AG10803 (cell line): ENCODE data around the gene SMARCB1.

Experiments used
- DNase-seq: peaks from one replicate; pipeline ENCODE4 v3.0.0; 2010; ENCODE audit warnings: low read depth
- H3K4me3 ChIP-seq: 2 replicates; pipeline ENCODE4 v1.5.1; 2011; ENCODE audit warnings: mild to moderate bottlenecking, low read length, control low read depth
- TF ChIP-seq, protein P1 (sequence below): conservative IDR thresholded peaks from 2 replicates; pipeline ENCODE4 v1.5.1; 2011; ENCODE audit warnings: mild to moderate bottlenecking, low read length, control low read depth, inconsistent platforms

Gene SMARCB1

GRCh38 chr22:23835484-23836144, 48.8 kb downstream of the SMARCB1 start:
- TF ChIP-seq, protein P1, sequence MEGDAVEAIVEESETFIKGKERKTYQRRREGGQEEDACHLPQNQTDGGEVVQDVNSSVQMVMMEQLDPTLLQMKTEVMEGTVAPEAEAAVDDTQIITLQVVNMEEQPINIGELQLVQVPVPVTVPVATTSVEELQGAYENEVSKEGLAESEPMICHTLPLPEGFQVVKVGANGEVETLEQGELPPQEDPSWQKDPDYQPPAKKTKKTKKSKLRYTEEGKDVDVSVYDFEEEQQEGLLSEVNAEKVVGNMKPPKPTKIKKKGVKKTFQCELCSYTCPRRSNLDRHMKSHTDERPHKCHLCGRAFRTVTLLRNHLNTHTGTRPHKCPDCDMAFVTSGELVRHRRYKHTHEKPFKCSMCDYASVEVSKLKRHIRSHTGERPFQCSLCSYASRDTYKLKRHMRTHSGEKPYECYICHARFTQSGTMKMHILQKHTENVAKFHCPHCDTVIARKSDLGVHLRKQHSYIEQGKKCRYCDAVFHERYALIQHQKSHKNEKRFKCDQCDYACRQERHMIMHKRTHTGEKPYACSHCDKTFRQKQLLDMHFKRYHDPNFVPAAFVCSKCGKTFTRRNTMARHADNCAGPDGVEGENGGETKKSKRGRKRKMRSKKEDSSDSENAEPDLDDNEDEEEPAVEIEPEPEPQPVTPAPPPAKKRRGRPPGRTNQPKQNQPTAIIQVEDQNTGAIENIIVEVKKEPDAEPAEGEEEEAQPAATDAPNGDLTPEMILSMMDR = no peak
- DNase-seq = no peak
- no peak overlapping the region for H3K4me3 ChIP-seq

DNA sequence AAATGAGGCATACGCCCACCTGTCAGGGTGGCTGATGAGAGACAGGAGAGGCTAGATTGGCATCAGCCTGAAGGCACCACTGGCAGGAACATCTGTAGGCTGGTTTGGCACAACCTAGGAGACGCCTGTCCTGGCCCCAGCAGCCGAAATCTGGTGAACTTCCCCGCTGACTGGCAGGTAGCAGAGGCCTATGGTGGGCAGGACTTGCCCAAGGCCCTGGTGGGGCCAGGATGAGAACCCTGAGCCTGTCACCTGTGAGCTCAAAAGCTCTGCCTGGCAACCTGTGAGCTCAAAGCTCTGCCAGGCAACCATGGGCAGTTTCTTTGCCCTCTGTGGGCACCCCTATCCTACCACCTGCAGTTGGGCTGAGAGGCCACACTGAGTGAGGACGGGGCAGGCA, 49.5 kb downstream of the SMARCB1 start:
- no peak for DNase-seq
- TF ChIP-seq, protein P1 = no peak
- no peak overlapping the region for H3K4me3 ChIP-seq

- TF ChIP-seq, protein P1 = no peak
- DNase-seq = no peak
- no peak overlapping the region for H3K4me3 ChIP-seq
Observed at GRCh38 chr22:23836692-23837495, 50.1 kb downstream of the SMARCB1 start.

DNA sequence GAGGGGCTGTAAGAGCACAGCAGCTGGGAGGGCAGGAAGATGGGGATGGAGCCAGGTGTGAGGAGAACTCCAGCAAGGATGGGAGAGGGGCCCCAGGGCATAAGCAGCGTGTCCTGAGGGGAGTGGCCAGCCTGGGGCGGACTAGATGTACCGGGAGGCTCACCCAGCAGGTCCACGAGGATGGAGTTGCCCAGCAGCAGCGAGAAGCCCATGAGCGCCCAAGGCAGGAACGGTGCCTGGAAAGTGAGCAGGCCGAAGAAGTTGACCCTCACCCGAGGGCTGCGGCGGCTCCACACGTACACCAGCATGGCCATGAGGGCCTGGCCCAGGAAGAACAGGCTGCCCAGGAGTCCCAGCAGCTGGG, 50.7 kb downstream of the SMARCB1 start:
- TF ChIP-seq, protein P1 = no peak
- H3K4me3 ChIP-seq = no peak overlapping the region
- no peak for DNase-seq

GRCh38 chr22:23837911-23838680, 51.3 kb downstream of the SMARCB1 start:
- no peak overlapping the region for H3K4me3 ChIP-seq
- DNase-seq = no peak
- TF ChIP-seq, protein P1 = no peak

DNA sequence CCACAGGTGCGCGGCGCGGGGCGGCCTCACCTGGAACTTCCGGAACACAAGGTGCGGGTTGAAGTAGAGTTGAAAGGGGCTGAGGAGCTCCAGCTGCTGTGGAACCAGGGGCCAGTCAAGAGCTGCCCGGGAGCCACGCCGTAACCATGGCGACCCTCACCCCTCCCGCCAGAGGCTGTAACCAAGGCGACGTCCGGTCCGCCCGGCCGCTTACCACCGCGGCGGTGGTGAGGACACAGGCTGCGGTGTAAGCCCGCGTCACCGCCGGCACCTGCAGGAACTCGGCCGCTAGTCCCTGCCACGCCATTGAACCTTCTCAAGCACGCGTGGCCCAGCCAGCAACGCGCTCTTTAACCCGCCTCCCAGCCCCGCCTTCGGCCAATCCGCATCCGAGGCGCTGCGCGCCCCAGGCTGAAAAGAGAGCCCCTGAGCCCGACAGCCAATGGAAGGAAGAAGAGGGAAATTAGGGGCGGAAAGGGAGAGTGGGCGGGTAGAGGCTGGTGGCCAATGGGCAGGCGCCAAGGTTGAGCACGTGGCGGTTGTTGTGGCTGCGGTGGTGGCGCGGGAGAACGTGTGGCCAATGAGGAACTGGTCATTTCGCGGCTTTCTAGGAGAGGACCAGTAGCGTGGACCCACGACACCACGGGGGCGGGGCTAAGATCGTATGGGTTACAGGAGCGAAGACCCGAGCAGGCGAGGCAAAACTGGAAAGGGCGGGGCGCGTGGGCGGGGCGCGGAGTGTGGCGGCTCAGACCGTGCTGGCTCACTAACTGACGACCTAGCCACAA, 52.1 kb downstream of the SMARCB1 start, which contains the start of gene DERL3:
TSS of gene DERL3 (minus strand) at position 326 of the 788 bp plus-strand sequence. CDS start at position 307, 19 bp downstream.
- DNase-seq = peak; percentile 90
- H3K4me3 ChIP-seq = peak within 1 kb of the TSS; percentile 40
- TF ChIP-seq, protein P1 = no peak
